Lower leg skin (tissue), 4 donors: ENCODE measurements around the gene IKBIP. TPM values are rescaled to one million over a fixed set of nuclear protein-coding genes. Genes with fewer than 3 reads are reported as not detected.
"Not testable (repeated sequence)": the region's sequence is repeated elsewhere in the genome, so short reads cannot be mapped to it uniquely, and the experiment has no call there.

Experiments
- DNase-seq, 2 donors: peaks; one replicate each; pipeline ENCODE4 v3.0.0-alpha.2; 2019; ENCODE audit warnings: low spot score in 2 of 2
- H3K4me3 ChIP-seq: fragments of 200-600 bp; sonication (generic); 2 replicates; pipeline ENCODE4 v1.5.1; 2017; ENCODE audit warnings: mild to moderate bottlenecking, low read depth; ENCODE audit not compliant: poor library complexity, severe bottlenecking
- CTCF ChIP-seq, 3 donors: fragments of 450-650 bp; IDR thresholded peaks; one replicate each; pipeline ENCODE4 v1.5.1; 2016; ENCODE audit warnings: antibody characterized with exemption in 3 of 3, mild to moderate bottlenecking in 3 of 3, moderate library complexity in 2 of 3
- POLR2A ChIP-seq, 2 donors: fragments of 450-650 bp; IDR thresholded peaks; one replicate each; pipeline ENCODE4 v1.6.1; 2016 to 2017; ENCODE audit warnings: antibody characterized with exemption in 2 of 2, mild to moderate bottlenecking in 1 of 2, moderate library complexity in 1 of 2
- WGBS, 2 donors: methylation state at CpG; one replicate each; pipeline ENCODE4 v1.1.5; 2018; 5-methylcytosine and 5-hydroxymethylcytosine counted together
- intact Hi-C: fragments of 100-400 bp; cut with DNase I; formaldehyde crosslinking; loops from one replicate; pipeline ENCODE4 v1.15.0; 2023; ENCODE audit warnings: low total_unique reads
- total RNA-seq, 4 donors: library from RNA; depleted of rRNA; stranded (reverse); fragments of >200 nt; gene quantifications; one replicate each; pipeline ENCODE4 v1.1.0, GENCODE V29; 2016

Gene IKBIP
- total RNA-seq, 4 donors from 2014 or later, result 0.42 to 5.3 (median 3.2) TPM

DNA sequence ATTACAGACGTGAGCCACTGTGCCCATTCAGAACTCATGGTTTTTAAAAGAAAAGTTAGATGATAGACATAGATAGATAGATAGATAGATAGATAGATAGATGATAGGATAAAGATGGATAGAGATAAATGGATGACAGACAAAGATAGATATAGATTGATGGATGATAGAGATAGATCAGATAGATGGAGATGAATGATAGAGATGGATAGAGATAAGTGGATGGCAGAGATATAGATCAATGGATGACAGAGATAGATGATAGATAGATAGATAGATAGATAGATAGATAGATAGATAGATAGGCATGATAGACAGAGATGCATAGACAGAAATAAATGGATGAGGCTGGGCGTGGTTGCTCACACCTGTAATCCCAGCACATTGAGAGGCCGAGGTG, 64.8 kb downstream of the IKBIP start:
- intact Hi-C loops, result no loop called here
- no peak overlapping the region for H3K4me3 ChIP-seq
- WGBS, 2 donors, result 88 to 92% methylated on average over 3 of the region's 3 CpGs
- TF ChIP-seq POLR2A (IDR thresholded peaks at IDR 0.05) (no peak), CTCF (IDR thresholded peaks at IDR 0.05) (no peak)
- DNase-seq, result peak in 1 of 2 donors; percentile 17

DNA sequence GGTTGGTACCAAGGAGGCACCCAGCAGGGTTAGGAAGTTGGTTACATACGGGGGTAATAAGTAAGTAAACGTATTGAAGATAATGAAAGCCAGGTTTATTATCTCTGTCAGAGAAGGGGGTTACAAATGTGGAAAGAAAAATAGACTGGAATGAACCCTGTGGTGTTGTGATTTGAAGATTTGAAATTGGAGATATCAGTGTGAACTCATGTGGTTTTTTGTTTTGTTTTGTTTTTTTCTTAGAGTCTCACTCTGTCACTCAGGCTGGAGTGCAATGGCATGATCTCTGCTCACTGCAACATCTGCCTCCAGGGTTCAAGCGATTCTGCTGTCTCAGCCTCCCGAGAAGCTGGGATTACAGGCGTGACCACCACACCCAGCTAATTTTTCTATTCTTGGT, 65.2 kb downstream of the IKBIP start:
- H3K4me3 ChIP-seq, result no peak overlapping the region
- intact Hi-C loops, result no loop called here
- 73 to 78% methylated on average over 5 of the region's 5 CpGs for whole genome bisulfite sequencing, 2 donors
- DNase-seq, result peak in 1 of 2 donors; percentile 14
- TF ChIP-seq POLR2A (IDR thresholded peaks at IDR 0.05), result no peak
- TF ChIP-seq CTCF (IDR thresholded peaks at IDR 0.05), result no peak

- H3K4me3 ChIP-seq, result no peak overlapping the region
- TF ChIP-seq POLR2A (IDR thresholded peaks at IDR 0.05) (no peak), CTCF (IDR thresholded peaks at IDR 0.05) (no peak)
- 62 to 63% methylated on average over 2 of the region's 2 CpGs for WGBS, 2 donors
- DNase-seq, result no peak
- intact Hi-C loops, result no loop called here
Measured at GRCh38 chr12:98578821-98579220, 65.8 kb downstream of the IKBIP start.

DNA sequence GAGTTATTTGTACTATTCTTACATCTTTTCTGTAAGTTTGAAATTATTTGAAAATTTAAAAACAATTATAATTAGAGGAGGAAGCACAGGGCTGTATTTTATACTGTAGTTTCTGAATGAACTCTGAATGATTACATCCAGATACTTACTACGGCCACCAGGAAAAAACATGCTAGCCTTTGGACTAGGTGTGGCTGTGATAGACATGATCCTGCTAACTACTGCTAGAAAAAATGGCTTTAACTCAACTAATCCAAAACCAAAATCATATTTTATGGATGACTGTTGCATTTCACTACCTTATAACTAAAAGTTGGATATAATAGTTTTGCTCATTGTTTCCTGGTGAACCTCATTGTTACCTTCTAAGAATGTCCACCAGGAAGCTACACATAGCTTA, 66.2 kb downstream of the IKBIP start:
- 73 to 76% methylated on average over 1 of the region's 1 CpG for WGBS, 2 donors
- DNase-seq, result no peak
- intact Hi-C loops, result no loop called here
- no peak overlapping the region for H3K4me3 ChIP-seq
- no peak for TF ChIP-seq CTCF (IDR thresholded peaks at IDR 0.05)
- no peak for TF ChIP-seq POLR2A (IDR thresholded peaks at IDR 0.05)

DNA sequence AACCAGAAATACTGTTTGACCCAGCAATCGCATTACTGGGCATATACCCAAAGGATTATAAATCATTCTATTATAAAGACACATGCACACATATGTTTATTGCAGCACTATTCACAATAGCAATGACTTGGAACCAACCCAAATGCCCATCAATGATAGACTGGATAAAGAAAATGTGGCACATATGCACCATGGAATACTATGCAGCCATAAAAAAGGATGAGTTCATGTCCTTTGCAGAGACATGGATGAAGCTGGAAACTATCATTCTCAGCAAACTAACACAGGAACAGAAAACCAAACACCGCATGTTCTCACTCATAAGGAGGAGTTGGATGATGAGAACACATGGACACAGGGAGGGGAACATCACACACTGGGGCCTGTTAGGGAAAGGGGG, 67.8 kb downstream of the IKBIP start:
- WGBS, 2 donors, result 83% methylated on average over 2 of the region's 2 CpGs
- intact Hi-C loops, DNase-seq: not testable (repeated sequence)

DNA sequence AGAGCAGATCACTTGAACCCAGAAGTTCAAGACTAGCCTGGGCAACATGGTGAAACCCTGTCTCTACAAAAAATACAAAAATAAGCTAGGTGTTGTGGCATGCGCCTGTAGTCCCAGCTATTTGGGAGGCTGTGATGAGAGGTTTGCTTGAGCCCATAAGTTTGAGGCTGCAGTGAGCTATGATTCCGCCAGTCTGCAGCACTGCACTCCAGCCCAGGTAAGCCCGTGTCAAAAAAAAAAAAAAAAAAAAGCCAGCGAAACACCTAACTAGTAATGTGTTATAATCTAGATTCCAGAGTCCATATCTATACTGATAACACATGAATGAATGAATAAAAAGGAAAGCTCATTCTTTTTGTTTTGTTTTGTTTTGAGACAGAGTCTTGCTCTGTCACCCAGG, 69.6 kb downstream of the IKBIP start:
- WGBS, 2 donors, result 92 to 94% methylated on average over 4 of the region's 4 CpGs
- intact Hi-C loops, result no loop called here
- DNase-seq, result peak in 1 of 2 donors; percentile 45
- no peak for TF ChIP-seq POLR2A (IDR thresholded peaks at IDR 0.05)
- TF ChIP-seq CTCF (IDR thresholded peaks at IDR 0.05), result no peak
- no peak overlapping the region for H3K4me3 ChIP-seq

More for the DNA sequence above, 67.8 kb downstream of the IKBIP start:
- H3K4me3 ChIP-seq, result not testable (repeated sequence)

Other genes starting within 250 kb of the IKBIP start
- gene TMPO, start 129.2 kb downstream of the IKBIP start, total RNA-seq, result 10 to 100 TPM; 43.1 to 62.9 (median 54.8) TPM
- 100 to 1,000 TPM; 371 to 467 (median 424) TPM for gene SLC25A3, start 51.1 kb downstream of the IKBIP start, total RNA-seq
- 1 to 10 TPM; 5.7 to 8.5 (median 6.5) TPM for gene APAF1, start 502 bp upstream of the IKBIP start, total RNA-seq